H1 (cell line): ENCODE data around the gene MINAR1.

Experiments used
- ATF3 ChIP-seq: IDR thresholded peaks from 2 replicates; pipeline ENCODE4 v1.6.1; 2011; ENCODE audit warnings: low read depth, mild to moderate bottlenecking, low read length; ENCODE audit not compliant: insufficient read depth
- CTBP2 ChIP-seq: IDR thresholded peaks from 2 replicates; pipeline ENCODE4 v1.7.0; 2011; ENCODE audit warnings: borderline replicate concordance, mild to moderate bottlenecking, moderate library complexity, mixed read lengths, low read length; ENCODE audit not compliant: insufficient read depth, insufficient read length
- CTCF ChIP-seq, 3 experiments: IDR thresholded peaks; 1 replicate in 2 of 3; 2 replicates in 1 of 3; pipeline versions ENCODE4 v1.5.1 to v1.6.1; 2011; ENCODE audit warnings: low read length in 3 of 3, mild to moderate bottlenecking in 3 of 3, inconsistent platforms in 2 of 3, low read depth in 1 of 3, moderate library complexity in 1 of 3; ENCODE audit not compliant: insufficient read depth in 1 of 3; ENCODE audit errors: control extremely low read depth in 1 of 3
- EZH2 ChIP-seq: fragments of 200-600 bp; sonication (generic); IDR thresholded peaks from 2 replicates; pipeline ENCODE4 v1.7.1; 2012; ENCODE audit warnings: low read depth, mild to moderate bottlenecking, moderate library complexity, low read length, inconsistent platforms; ENCODE audit not compliant: severe bottlenecking
- JUN ChIP-seq: IDR thresholded peaks from 2 replicates; pipeline ENCODE4 v1.6.1; 2011; ENCODE audit warnings: low read depth, mild to moderate bottlenecking, improper control_type of control experiment, low read length
- JUND ChIP-seq: IDR thresholded peaks from 2 replicates; pipeline ENCODE4 v1.6.1; 2011; ENCODE audit warnings: mild to moderate bottlenecking, improper control_type of control experiment, low read length
- MAX ChIP-seq: IDR thresholded peaks from 2 replicates; pipeline ENCODE4 v1.6.1; 2012; ENCODE audit warnings: inconsistent platforms
- POLR2A ChIP-seq, 2 experiments: IDR thresholded peaks; 1 replicate in 1 of 2; 2 replicates in 1 of 2; pipeline ENCODE4 v1.6.1; 2011; ENCODE audit warnings: low read depth in 2 of 2, low read length in 2 of 2, mild to moderate bottlenecking in 2 of 2; ENCODE audit errors: control extremely low read depth in 1 of 2
- SRF ChIP-seq: IDR thresholded peaks from 2 replicates; pipeline ENCODE4 v1.6.1; 2011; ENCODE audit warnings: mild to moderate bottlenecking, low read depth, low read length, moderate library complexity
- SUZ12 ChIP-seq: fragments of 200-600 bp; sonication (generic); IDR thresholded peaks from 2 replicates; pipeline ENCODE4 v1.6.1; 2012; ENCODE audit warnings: mild to moderate bottlenecking, inconsistent platforms, low read length, moderate library complexity, mixed read lengths
- ZNF274 ChIP-seq: IDR thresholded peaks from 2 replicates; pipeline ENCODE4 v1.7.0; 2012; ENCODE audit warnings: low read length, borderline replicate concordance; ENCODE audit errors: extremely low read depth
- TF ChIP-seq, protein P1 (sequence below): IDR thresholded peaks from 2 replicates; pipeline ENCODE4 v1.6.1; 2011; ENCODE audit warnings: low read length, improper control_type of control experiment

GRCh38 chr15:79403501-79403900 lies 28.6 kb upstream of the MINAR1 start:
- no peak for TF ChIP-seq CTCF (IDR thresholded peaks at IDR 0.05; ENCODE audit: control extremely low read depth in 1 of 3, insufficient read depth in 1 of 3, low read depth in 1 of 3, low read length in 3 of 3)
- TF ChIP-seq EZH2, result no peak
- no peak for TF ChIP-seq ATF3
- TF ChIP-seq CTBP2, result no peak
- no peak for TF ChIP-seq POLR2A (IDR thresholded peaks at IDR 0.05; ENCODE audit: control extremely low read depth in 1 of 2, low read depth in 2 of 2, low read length in 2 of 2)
- TF ChIP-seq SRF, result no peak
- no peak for TF ChIP-seq ZNF274
- no peak for TF ChIP-seq MAX
- no peak for TF ChIP-seq JUN
- no peak for TF ChIP-seq SUZ12
- TF ChIP-seq, protein P1, sequence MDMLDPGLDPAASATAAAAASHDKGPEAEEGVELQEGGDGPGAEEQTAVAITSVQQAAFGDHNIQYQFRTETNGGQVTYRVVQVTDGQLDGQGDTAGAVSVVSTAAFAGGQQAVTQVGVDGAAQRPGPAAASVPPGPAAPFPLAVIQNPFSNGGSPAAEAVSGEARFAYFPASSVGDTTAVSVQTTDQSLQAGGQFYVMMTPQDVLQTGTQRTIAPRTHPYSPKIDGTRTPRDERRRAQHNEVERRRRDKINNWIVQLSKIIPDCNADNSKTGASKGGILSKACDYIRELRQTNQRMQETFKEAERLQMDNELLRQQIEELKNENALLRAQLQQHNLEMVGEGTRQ, result no peak
- TF ChIP-seq JUND, result no peak
